OCI-LY3 (cell line): ENCODE data around the gene CDC25A.

Source experiments
- H2AFZ ChIP-seq: fragments of 200-600, 300-600 bp; shearing (Covaris generic); 2 replicates; pipeline ENCODE4 v1.6.0; 2014; ENCODE audit warnings: antibody characterized with exemption, low read depth, low read length
- H3K27ac ChIP-seq: fragments of 200-600, 300-600 bp; sonication (generic); 2 replicates; pipeline ENCODE4 v1.5.1; 2014; ENCODE audit warnings: mild to moderate bottlenecking, low read length, moderate library complexity, mixed read lengths
- H3K27me3 ChIP-seq: fragments of 200-600, 300-600 bp; sonication (generic); 2 replicates; pipeline ENCODE4 v1.6.1; 2014; ENCODE audit warnings: low read depth, low read length, mixed read lengths
- H3K36me3 ChIP-seq: fragments of 200-600, 300-600 bp; sonication (generic); replicated peaks from 2 replicates; pipeline ENCODE3; 2014; ENCODE audit warnings: low read depth, low read length, mixed read lengths
- H3K4me1 ChIP-seq: fragments of 300-600, 200-600 bp; sonication (generic); 2 replicates; pipeline ENCODE4 v1.6.1; 2014; ENCODE audit warnings: low read length, mixed read lengths
- H3K4me2 ChIP-seq: fragments of 200-600, 300-600 bp; sonication (generic); 2 replicates; pipeline ENCODE4 v1.6.1; 2014; ENCODE audit warnings: low read length, mixed read lengths
- H3K4me3 ChIP-seq: fragments of 300-600, 200-600 bp; sonication (generic); 2 replicates; pipeline ENCODE4 v1.5.1; 2014; ENCODE audit warnings: antibody characterized with exemption, mild to moderate bottlenecking, low read length, moderate library complexity
- H3K79me2 ChIP-seq: fragments of 300-600, 200-600 bp; shearing (Covaris generic); 2 replicates; pipeline ENCODE4 v1.6.1; 2014; ENCODE audit warnings: mild to moderate bottlenecking, low read length, mixed read lengths
- H3K9ac ChIP-seq: fragments of 300-600, 200-600 bp; shearing (Covaris generic); 2 replicates; pipeline ENCODE4 v1.6.0; 2014; ENCODE audit warnings: mild to moderate bottlenecking, low read length, moderate library complexity
- H3K9me3 ChIP-seq: fragments of 200-600, 300-600 bp; shearing (Covaris generic); 2 replicates; pipeline ENCODE4 v1.6.1; 2014; ENCODE audit warnings: low read length, mixed read lengths; ENCODE audit not compliant: insufficient read depth
- H4K20me1 ChIP-seq: fragments of 200-600, 300-600 bp; sonication (generic); 2 replicates; pipeline ENCODE4 v1.6.1; 2016; ENCODE audit warnings: low read length, mixed read lengths; ENCODE audit not compliant: insufficient read depth
- CTCF ChIP-seq: fragments of 200-600, 300-600 bp; sonication (generic); IDR thresholded peaks from 2 replicates; pipeline ENCODE4 v1.5.1; 2014; ENCODE audit warnings: antibody characterized with exemption, low read length, low read depth
- EZH2phosphoT487 ChIP-seq: fragments of 200-600 bp; shearing (Covaris generic); IDR thresholded peaks from 2 replicates; pipeline ENCODE4 v1.6.1; 2018; ENCODE audit warnings: antibody characterized with exemption, mixed run types, low read depth

The CDC25A gene

GRCh38 chr3:48151807-48152427 lies 36.3 kb downstream of the CDC25A start:
- H3K4me3 ChIP-seq, result no peak overlapping the region
- H3K4me1 ChIP-seq, result no peaks in the 10 kb centered on the region
- H4K20me1 ChIP-seq, result no peaks in the 10 kb centered on the region
- no peaks in the 10 kb centered on the region for H3K27me3 ChIP-seq
- no peak overlapping the region for H2AFZ ChIP-seq
- H3K79me2 ChIP-seq, result no peaks in the 10 kb centered on the region
- TF ChIP-seq CTCF, result no peak
- no peak for TF ChIP-seq EZH2phosphoT487
- H3K9ac ChIP-seq, result no peak overlapping the region
- no peaks in the 10 kb centered on the region for H3K36me3 ChIP-seq
- H3K9me3 ChIP-seq, result no peaks in the 10 kb centered on the region
- no peak overlapping the region for H3K27ac ChIP-seq
- H3K4me2 ChIP-seq, result peak overlapping the region; percentile 27; the same call in 1 of the 2 replicates

GRCh38 chr3:48151058-48151806 lies 37.0 kb downstream of the CDC25A start:
- H4K20me1 ChIP-seq, result no peaks in the 10 kb centered on the region
- H3K4me2 ChIP-seq, result peak overlapping the region; percentile 27; the same call in 1 of the 2 replicates
- no peaks in the 10 kb centered on the region for H3K9me3 ChIP-seq
- H2AFZ ChIP-seq, result 0 out of 2 replicates have a peak overlapping the region, but pooled peaks have one; percentile 12
- H3K79me2 ChIP-seq, result no peaks in the 10 kb centered on the region
- no peak overlapping the region for H3K9ac ChIP-seq
- no peak overlapping the region for H3K4me3 ChIP-seq
- H3K4me1 ChIP-seq, result no peaks in the 10 kb centered on the region
- no peaks in the 10 kb centered on the region for H3K27me3 ChIP-seq
- no peak overlapping the region for H3K27ac ChIP-seq
- TF ChIP-seq EZH2phosphoT487 (no peak), CTCF (peak; percentile 85)
- no peaks in the 10 kb centered on the region for H3K36me3 ChIP-seq

- Histone ChIP-seq H4K20me1 (no peaks in the 10 kb centered on the region), H3K79me2 (no peaks in the 10 kb centered on the region), H2AFZ (0 out of 2 replicates have a peak overlapping the region, but pooled peaks have one; percentile 13), H3K36me3 (no peaks in the 10 kb centered on the region), H3K27me3 (no peaks in the 10 kb centered on the region), H3K9ac (no peak overlapping the region), H3K4me1 (no peaks in the 10 kb centered on the region), H3K9me3 (no peaks in the 10 kb centered on the region), H3K4me2 (no peak overlapping the region), H3K4me3 (no peak overlapping the region), H3K27ac (no peak overlapping the region)
- TF ChIP-seq EZH2phosphoT487 (no peak), CTCF (no peak)
These were observed 44.2 kb downstream of the CDC25A start for GRCh38 chr3:48143992-48144391.

- H3K4me2 ChIP-seq, result no peak overlapping the region
- H2AFZ ChIP-seq, result no peak overlapping the region
- H4K20me1 ChIP-seq, result no peaks in the 10 kb centered on the region
- no peaks in the 10 kb centered on the region for H3K27me3 ChIP-seq
- no peaks in the 10 kb centered on the region for H3K79me2 ChIP-seq
- H3K36me3 ChIP-seq, result no peaks in the 10 kb centered on the region
- no peaks in the 10 kb centered on the region for H3K4me1 ChIP-seq
- no peaks in the 10 kb centered on the region for H3K9me3 ChIP-seq
- H3K9ac ChIP-seq, result no peak overlapping the region
- no peak overlapping the region for H3K4me3 ChIP-seq
- H3K27ac ChIP-seq, result no peak overlapping the region
- TF ChIP-seq EZH2phosphoT487 (no peak), CTCF (no peak)
These were observed 44.6 kb downstream of the CDC25A start for GRCh38 chr3:48143567-48143966.
